ENCODE results near the gene DALRD3. TPM values are rescaled to one million over a fixed set of nuclear protein-coding genes. Genes with fewer than 3 reads are reported as not detected.
A peak's percentile ranks its signal among the peaks of the same experiment; 100 is the strongest.

The DALRD3 gene
- total RNA-seq, 2 experiments from 2014 or later = 15.1 to 15.6 TPM

DNA sequence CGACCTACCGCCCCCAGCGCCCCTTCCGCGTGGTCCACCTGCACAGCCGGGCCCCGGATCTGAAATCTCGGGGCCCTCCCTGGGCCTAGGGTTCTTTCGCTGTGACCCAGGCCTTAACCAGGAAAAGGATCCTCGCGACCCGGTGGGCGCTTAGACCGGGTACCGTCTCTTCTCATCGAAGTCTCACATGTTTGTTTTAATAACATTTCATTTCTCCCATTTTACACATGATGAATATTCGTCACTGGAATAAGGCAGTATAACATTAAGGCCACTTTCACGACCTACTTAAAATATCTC is 277 bp upstream of the DALRD3 start:
- Histone ChIP-seq H3K27ac (ENCODE audit: low read depth in 1 of 2, low read length in 2 of 2) (peak overlapping the region; percentile 53 to 72), H3K4me1 (ENCODE audit: insufficient read depth, low read length) (peaks cover 51% of the 10 kb centered on the region), H3K9me3 (ENCODE audit: control insufficient read depth in 1 of 2, insufficient read depth in 1 of 2, low read length in 2 of 2) (no peaks in the 10 kb centered on the region), H3K36me3 (ENCODE audit: insufficient read depth, low read length) (peaks cover 30% of the 10 kb centered on the region), H3K4me3 (ENCODE audit: low read length) (peak overlapping the region; percentile 82), H3K27me3 (ENCODE audit: control insufficient read depth in 1 of 2, insufficient read depth in 2 of 2, low read length in 2 of 2) (no peaks in the 10 kb centered on the region)
- Mint-ChIP-seq H3K4me1 (ENCODE audit: low read depth) (peaks cover 36% of the 10 kb centered on the region), H3K27me3 (no peaks in the 10 kb centered on the region), H3K9me3 (no peaks in the 10 kb centered on the region), H3K36me3 (ENCODE audit: low read depth) (peaks cover 46% of the 10 kb centered on the region), H3K27ac (peak overlapping the region; percentile 90), H3K4me3 (peak overlapping the region; percentile 91)
- no peak for ATAC-seq (ENCODE audit: poor library complexity)
- ChIA-PET CTCF (interaction anchor here (6.5 kb wide), 1 partner anchor 30 kb away, joined by 53 read pairs; the partner anchor contains the start of gene P4HTM), POLR2A (interaction anchor here (0.9 to 12.0 kb wide), 8 partner anchors 10 to 86 kb away, joined by 3 to 331 read pairs (median 8); partner anchors contain the start of genes IMPDH2, P4HTM, QARS1 and QRICH1)
- TF ChIP-seq, protein P1, sequence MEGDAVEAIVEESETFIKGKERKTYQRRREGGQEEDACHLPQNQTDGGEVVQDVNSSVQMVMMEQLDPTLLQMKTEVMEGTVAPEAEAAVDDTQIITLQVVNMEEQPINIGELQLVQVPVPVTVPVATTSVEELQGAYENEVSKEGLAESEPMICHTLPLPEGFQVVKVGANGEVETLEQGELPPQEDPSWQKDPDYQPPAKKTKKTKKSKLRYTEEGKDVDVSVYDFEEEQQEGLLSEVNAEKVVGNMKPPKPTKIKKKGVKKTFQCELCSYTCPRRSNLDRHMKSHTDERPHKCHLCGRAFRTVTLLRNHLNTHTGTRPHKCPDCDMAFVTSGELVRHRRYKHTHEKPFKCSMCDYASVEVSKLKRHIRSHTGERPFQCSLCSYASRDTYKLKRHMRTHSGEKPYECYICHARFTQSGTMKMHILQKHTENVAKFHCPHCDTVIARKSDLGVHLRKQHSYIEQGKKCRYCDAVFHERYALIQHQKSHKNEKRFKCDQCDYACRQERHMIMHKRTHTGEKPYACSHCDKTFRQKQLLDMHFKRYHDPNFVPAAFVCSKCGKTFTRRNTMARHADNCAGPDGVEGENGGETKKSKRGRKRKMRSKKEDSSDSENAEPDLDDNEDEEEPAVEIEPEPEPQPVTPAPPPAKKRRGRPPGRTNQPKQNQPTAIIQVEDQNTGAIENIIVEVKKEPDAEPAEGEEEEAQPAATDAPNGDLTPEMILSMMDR (IDR thresholded peaks at IDR 0.05) = no peak
- intact Hi-C loops (cut with DNase I, micrococcal nuclease) = loop anchor here in 1 of 2 experiments (1.0 kb wide), 1 partner anchor 11 kb away; the partner anchor contains the start of gene WDR6
- no peak for DNase-seq

DNA sequence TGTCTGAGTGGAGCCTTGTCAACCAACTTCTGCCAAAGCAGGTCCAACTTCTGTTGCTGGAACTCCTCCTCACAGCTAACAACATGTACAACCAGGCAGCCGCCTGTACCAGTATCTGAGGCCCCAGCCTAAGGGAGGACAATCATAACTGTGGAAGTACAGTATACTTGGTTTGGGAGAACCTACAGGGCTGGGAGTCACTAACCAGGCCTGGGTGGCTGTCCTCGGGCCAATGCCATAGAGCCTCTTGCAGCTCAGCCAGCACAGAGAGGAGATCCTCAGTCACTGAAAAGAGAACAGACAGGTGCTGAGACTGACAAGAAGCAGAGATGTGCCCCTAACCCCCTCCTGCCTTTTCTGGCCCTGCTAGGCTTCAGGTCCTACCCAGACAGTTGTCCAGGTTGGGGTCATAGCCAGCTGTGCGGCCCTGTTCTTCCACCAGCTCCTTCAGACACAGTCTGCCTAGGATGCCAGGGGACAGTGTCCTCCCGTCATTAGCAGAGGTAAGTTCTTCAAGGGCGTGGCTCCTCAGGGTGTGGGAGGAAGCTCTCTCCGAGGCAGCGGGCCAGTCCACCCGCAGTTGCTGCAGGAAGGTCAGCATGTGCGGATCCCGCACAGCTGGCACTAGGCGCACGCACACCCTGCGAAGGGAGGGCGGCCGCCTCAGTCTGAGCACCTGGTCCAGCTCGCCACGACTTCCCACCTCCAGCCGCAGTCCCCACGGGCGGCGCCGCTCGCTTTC is 980 bp downstream of the DALRD3 start:
- no peaks in the 10 kb centered on the region for H3K27me3 ChIP-seq (ENCODE audit: control insufficient read depth in 1 of 2, insufficient read depth in 2 of 2, low read length in 2 of 2)
- ATAC-seq (ENCODE audit: poor library complexity) = no peak
- POLR2A ChIA-PET = interaction anchor here (0.7 to 12.0 kb wide), 8 partner anchors 11 to 103 kb away, joined by 3 to 331 read pairs (median 10); partner anchors contain the start of genes IMPDH2, P4HTM, QRICH1 and USP19
- Mint-ChIP-seq H3K4me3 (peak overlapping the region; percentile 91), H3K27ac (peak overlapping the region; percentile 90), H3K27me3 (no peaks in the 10 kb centered on the region), H3K4me1 (ENCODE audit: low read depth) (peaks cover 32% of the 10 kb centered on the region), H3K36me3 (ENCODE audit: low read depth) (peaks cover 42% of the 10 kb centered on the region), H3K9me3 (no peaks in the 10 kb centered on the region)
- peak in 1 of 14 experiments; percentile 19 for DNase-seq
- peaks cover 28% of the 10 kb centered on the region for H3K36me3 ChIP-seq (ENCODE audit: insufficient read depth, low read length)
- peaks cover 41% of the 10 kb centered on the region for H3K4me1 ChIP-seq (ENCODE audit: insufficient read depth, low read length)
- H3K4me3 ChIP-seq (ENCODE audit: low read length) = peak overlapping the region; percentile 82
- H3K9me3 ChIP-seq (ENCODE audit: control insufficient read depth in 1 of 2, insufficient read depth in 1 of 2, low read length in 2 of 2) = no peaks in the 10 kb centered on the region
- peak overlapping the region; percentile 52 to 53 for H3K27ac ChIP-seq (ENCODE audit: low read depth in 1 of 2, low read length in 2 of 2)
- TF ChIP-seq, protein P1 (IDR thresholded peaks at IDR 0.05) = no peak
- intact Hi-C loops (cut with DNase I, micrococcal nuclease) = no loop called here
- CTCF ChIA-PET = interaction anchor here (1.7 to 6.5 kb wide), 2 partner anchors 10 to 29 kb away, joined by 9 to 53 read pairs; partner anchors contain the start of genes P4HTM and WDR6

DNA sequence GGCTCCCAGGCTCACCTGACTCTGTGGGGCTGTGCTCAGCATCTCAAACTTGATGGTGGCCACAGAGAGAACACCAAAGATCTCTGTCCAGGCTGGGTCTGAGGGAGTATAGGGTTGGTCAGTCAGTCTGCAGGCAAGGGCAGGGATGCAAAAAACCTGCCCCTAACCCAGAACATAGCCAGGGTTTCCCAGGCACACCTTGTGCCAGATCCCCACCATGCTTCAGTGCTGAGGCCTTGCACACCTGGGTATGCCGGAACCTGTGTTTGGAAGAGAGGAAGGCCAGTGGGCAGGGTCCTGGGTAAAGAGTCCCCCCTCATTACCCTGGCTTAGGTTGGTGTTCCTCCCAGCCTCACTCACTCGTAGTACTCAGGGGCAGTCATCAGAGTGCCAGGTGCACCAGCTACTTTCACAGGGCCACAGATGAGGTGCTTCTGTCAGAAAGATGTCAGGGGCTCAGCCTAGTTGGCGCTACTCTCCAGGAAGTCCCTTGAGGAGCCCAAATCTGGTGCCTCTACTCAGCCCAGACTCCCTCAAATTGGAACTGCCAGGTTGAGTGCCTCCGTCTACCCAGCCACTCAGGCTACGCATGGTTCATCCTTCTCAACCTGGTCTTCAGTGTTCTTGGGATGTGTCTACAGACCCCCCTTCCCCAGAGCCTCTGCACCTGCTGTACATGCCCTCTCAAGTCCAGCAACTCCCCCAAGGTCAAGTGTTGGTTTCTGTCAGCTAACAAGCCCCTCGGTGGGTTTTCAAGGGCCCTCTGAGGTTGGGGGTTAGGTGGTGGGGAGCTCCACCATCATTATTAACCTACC is 1.8 kb downstream of the DALRD3 start:
- Mint-ChIP-seq H3K4me3 (peak overlapping the region; percentile 91), H3K36me3 (ENCODE audit: low read depth) (peaks cover 46% of the 10 kb centered on the region), H3K27ac (peak overlapping the region; percentile 90), H3K9me3 (no peaks in the 10 kb centered on the region), H3K27me3 (no peaks in the 10 kb centered on the region), H3K4me1 (ENCODE audit: low read depth) (peaks cover 37% of the 10 kb centered on the region)
- CTCF ChIA-PET = interaction anchor here (1.7 to 6.5 kb wide), 2 partner anchors 9 to 28 kb away, joined by 9 to 53 read pairs; partner anchors contain the start of genes P4HTM and WDR6
- no peaks in the 10 kb centered on the region for H3K27me3 ChIP-seq (ENCODE audit: control insufficient read depth in 1 of 2, insufficient read depth in 2 of 2, low read length in 2 of 2)
- no peaks in the 10 kb centered on the region for H3K9me3 ChIP-seq (ENCODE audit: control insufficient read depth in 1 of 2, insufficient read depth in 1 of 2, low read length in 2 of 2)
- TF ChIP-seq, protein P1 (IDR thresholded peaks at IDR 0.05) = no peak
- ATAC-seq (ENCODE audit: poor library complexity) = no peak
- peak overlapping the region in 1 of 2 donors; percentile 52 for H3K27ac ChIP-seq (ENCODE audit: low read depth in 1 of 2, low read length in 2 of 2)
- POLR2A ChIA-PET = interaction anchor here (0.8 to 12.0 kb wide), 7 partner anchors 10 to 77 kb away, joined by 4 to 331 read pairs (median 10); partner anchors contain the start of genes IMPDH2, P4HTM, QRICH1 and WDR6
- intact Hi-C loops (cut with DNase I, micrococcal nuclease) = no loop called here
- peaks cover 37% of the 10 kb centered on the region for H3K4me1 ChIP-seq (ENCODE audit: insufficient read depth, low read length)
- DNase-seq = no peak
- H3K36me3 ChIP-seq (ENCODE audit: insufficient read depth, low read length) = peaks cover 34% of the 10 kb centered on the region
- H3K4me3 ChIP-seq (ENCODE audit: low read length) = no peak overlapping the region
